HepG2 (cell line): Measurements from ENCODE around the gene BTF3L4. TPM values are rescaled to one million over a fixed set of nuclear protein-coding genes. Genes with fewer than 3 reads are reported as not detected.

Source experiments
- ATAC-seq: fragments of 200-7000 bp; cut with Tn5 transposase; 3 replicates; pipeline ENCODE4 v1.9.1; 2020; ENCODE audit warnings: mild to moderate bottlenecking, moderate library complexity
- BruUV-seq: library from RNA; stranded (reverse); fragments of 400-500 nt; replicated peaks from 2 replicates; lab custom pipeline; 2021; lab: Mats Ljungman, UMichigan
- CTCF ChIA-PET: fragments of 300-600 bp; formaldehyde crosslinking; extraction: SDS; loops from one replicate; lab custom pipeline; 2021; ENCODE audit warnings: low total read pairs, inconsistent platforms, low intra/inter-chr PET ratio; lab: Yijun Ruan, JAX
- POLR2A ChIA-PET: fragments of 350-600 bp; sonication (Branson Sonifier 250); formaldehyde crosslinking; loops from one replicate; lab custom pipeline; 2020; ENCODE audit warnings: antibody characterized with exemption, inconsistent platforms; lab: Yijun Ruan, JAX
- DNase-seq: peaks from one replicate; pipeline ENCODE4 v3.0.0-alpha.2; 2015; ENCODE audit warnings: low spot score
- FAIRE-seq: peaks from 3 replicates; lab custom pipeline; 2011; peaks lifted over from hg19 to GRCh38; lab: Jason Lieb, UNC
- H2AFZ ChIP-seq: one replicate; pipeline ENCODE4 v1.6.1; 2011; ENCODE audit warnings: low read length, inconsistent platforms
- H3K27ac ChIP-seq: fragments of 300-600 bp; 3 replicates; pipeline ENCODE4 v1.8.0; 2011; ENCODE audit warnings: mixed run types, mild to moderate bottlenecking, mixed read lengths, low read length, inconsistent platforms; ENCODE audit not compliant: insufficient read depth; ENCODE audit errors: extremely low read length
- H3K27me3 ChIP-seq, 2 experiments: fragments of 200-600 bp in 1 of 2; 2 replicates in 1 of 2; 3 replicates in 1 of 2; pipeline versions ENCODE4 v1.6.0 to v1.8.0; 2011; ENCODE audit warnings: low read length in 2 of 2, mild to moderate bottlenecking in 2 of 2, moderate library complexity in 2 of 2, inconsistent platforms in 1 of 2; ENCODE audit not compliant: insufficient read depth in 2 of 2, control insufficient read depth in 1 of 2
- H3K36me3 ChIP-seq, 2 experiments: fragments of 200-600 bp in 1 of 2; replicated peaks in 1 of 2; 2 replicates in 1 of 2; 3 replicates in 1 of 2; pipeline versions ENCODE4 v1.5.1 to v1.8.0; 2011; ENCODE audit warnings: low read length in 2 of 2, inconsistent platforms in 1 of 2; ENCODE audit not compliant: insufficient read depth in 2 of 2, control insufficient read depth in 1 of 2
- H3K4me1 ChIP-seq: 2 replicates; pipeline ENCODE4 v1.5.1; 2012; ENCODE audit warnings: low read length, inconsistent platforms; ENCODE audit not compliant: insufficient read depth
- H3K4me2 ChIP-seq: 2 replicates; pipeline ENCODE4 v1.6.0; 2011; ENCODE audit warnings: low read depth, low read length, inconsistent platforms
- H3K4me3 ChIP-seq, 3 experiments: fragments of 200-600 bp in 1 of 3; sonication (generic), shearing (Covaris generic) in 1 of 3; replicated peaks in 1 of 3; 2 replicates each; pipeline ENCODE4 v1.5.1; 2011 to 2016; ENCODE audit warnings: low read length in 3 of 3, inconsistent platforms in 2 of 3, low read depth in 2 of 3, mild to moderate bottlenecking in 2 of 3, control low read depth in 1 of 3, mixed read lengths in 1 of 3; ENCODE audit not compliant: insufficient read depth in 1 of 3
- H3K79me2 ChIP-seq: one replicate; pipeline ENCODE4 v1.6.1; 2011; ENCODE audit warnings: low read length, inconsistent platforms; ENCODE audit not compliant: insufficient read depth
- H3K9ac ChIP-seq: 2 replicates; pipeline ENCODE4 v1.6.0; 2011; ENCODE audit warnings: mild to moderate bottlenecking, low read depth, low read length, inconsistent platforms; ENCODE audit not compliant: insufficient read depth
- H3K9me3 ChIP-seq: 2 replicates; pipeline ENCODE4 v1.5.1; 2012; ENCODE audit warnings: mild to moderate bottlenecking, low read length
- H4K20me1 ChIP-seq: 2 replicates; pipeline ENCODE4 v1.6.0; 2011; ENCODE audit warnings: inconsistent platforms, mild to moderate bottlenecking, low read length, moderate library complexity; ENCODE audit not compliant: insufficient read depth
- ATF6 ChIP-seq: sonication (generic); formaldehyde crosslinking; conservative IDR thresholded peaks from 2 replicates; pipeline ENCODE4 v1.4.0; 2020; ENCODE audit warnings: missing genetic modification reagents
- BRF2 ChIP-seq: sonication (generic); formaldehyde crosslinking; IDR thresholded peaks from 2 replicates; pipeline ENCODE4 v1.8.1; 2022; ENCODE audit warnings: mild to moderate bottlenecking, missing genetic modification reagents
- CHD2 ChIP-seq: IDR thresholded peaks from 2 replicates; pipeline ENCODE4 v1.6.1; 2011; ENCODE audit warnings: low read depth, low read length, improper control_type of control experiment
- DMAP1 ChIP-seq: IDR thresholded peaks from 2 replicates; pipeline ENCODE4 v1.6.1; 2016
- ERF ChIP-seq: IDR thresholded peaks from 2 replicates; pipeline ENCODE4 v1.6.1; 2018; ENCODE audit warnings: missing biosample characterization, missing genetic modification reagents
- HBP1 ChIP-seq: IDR thresholded peaks from 2 replicates; pipeline ENCODE4 v1.6.1; 2016; ENCODE audit warnings: low read depth, control low read depth
- KLF6 ChIP-seq: IDR thresholded peaks from 2 replicates; pipeline ENCODE4 v1.8.0; 2016; ENCODE audit warnings: missing biosample characterization, missing genetic modification reagents
- MATR3 ChIP-seq: sonication (generic); formaldehyde crosslinking; IDR thresholded peaks from 2 replicates; pipeline ENCODE4 v1.4.0; 2020; ENCODE audit warnings: missing genetic modification reagents
- NFE2L1 ChIP-seq: sonication (generic); formaldehyde crosslinking; IDR thresholded peaks from 2 replicates; pipeline ENCODE4 v1.4.0; 2020; ENCODE audit warnings: missing genetic modification reagents, mild to moderate bottlenecking, borderline replicate concordance
- RARA ChIP-seq: IDR thresholded peaks from 2 replicates; pipeline ENCODE4 v1.6.1; 2016; ENCODE audit warnings: missing genetic modification reagents, missing compliant biosample characterization
- RXRA ChIP-seq: sonication (generic); formaldehyde crosslinking; IDR thresholded peaks from 2 replicates; pipeline ENCODE4 v1.5.1; 2020; ENCODE audit warnings: missing genetic modification reagents
- SMARCE1 ChIP-seq: fragments of 450-650 bp; IDR thresholded peaks from 2 replicates; pipeline ENCODE4 v1.6.1; 2017; ENCODE audit warnings: borderline replicate concordance
- ZNF224 ChIP-seq: sonication (generic); formaldehyde crosslinking; IDR thresholded peaks from 2 replicates; pipeline ENCODE4 v1.5.0; 2020; ENCODE audit warnings: mild to moderate bottlenecking, missing genetic modification reagents
- ZNF225 ChIP-seq: sonication (generic); formaldehyde crosslinking; IDR thresholded peaks from 2 replicates; pipeline ENCODE4 v1.4.0; 2020; ENCODE audit warnings: mild to moderate bottlenecking, missing genetic modification reagents
- ZNF335 ChIP-seq: sonication (generic); formaldehyde crosslinking; IDR thresholded peaks from 2 replicates; pipeline ENCODE4 v1.4.0; 2020; ENCODE audit warnings: missing genetic modification reagents
- ZNF431 ChIP-seq: sonication (generic); formaldehyde crosslinking; IDR thresholded peaks from 2 replicates; pipeline ENCODE4 v1.9.0; 2022; ENCODE audit warnings: missing genetic modification reagents, low read depth, mild to moderate bottlenecking, borderline replicate concordance
- ZNF451 ChIP-seq: sonication (generic); formaldehyde crosslinking; IDR thresholded peaks from 2 replicates; pipeline ENCODE4 v1.5.0; 2020; ENCODE audit warnings: mild to moderate bottlenecking, missing genetic modification reagents
- ZNF460 ChIP-seq: sonication (generic); formaldehyde crosslinking; IDR thresholded peaks from 2 replicates; pipeline ENCODE4 v1.5.1; 2020; ENCODE audit warnings: missing genetic modification reagents, mild to moderate bottlenecking, borderline replicate concordance
- ZNF547 ChIP-seq: sonication (generic); formaldehyde crosslinking; IDR thresholded peaks from 2 replicates; pipeline ENCODE4 v1.5.1; 2020; ENCODE audit warnings: mild to moderate bottlenecking, missing genetic modification reagents
- ZNF629 ChIP-seq: sonication (generic); formaldehyde crosslinking; conservative IDR thresholded peaks from 2 replicates; pipeline ENCODE4 v1.5.0; 2020; ENCODE audit warnings: missing genetic modification reagents
- ZNF749 ChIP-seq: sonication (generic); formaldehyde crosslinking; IDR thresholded peaks from 2 replicates; pipeline ENCODE4 v1.8.0; 2022; ENCODE audit warnings: mild to moderate bottlenecking, missing genetic modification reagents, moderate library complexity, borderline replicate concordance
- WGBS: methylation state at CpG from one replicate; pipeline ENCODE4 v1.1.6; 2017; ENCODE audit warnings: low lambda C conversion rate; 5-methylcytosine and 5-hydroxymethylcytosine counted together
- in situ Hi-C: cut with HindIII; loops from 2 replicates; pipeline ENCODE4 v1.10.0; 2017; ENCODE audit warnings: low pct_unique_long_range_greater_than_20kb; ENCODE audit not compliant: extremely low pct_ligation_motif_present
- intact Hi-C: fragments of 100-400 bp; cut with micrococcal nuclease; formaldehyde crosslinking; loops from one replicate; pipeline ENCODE4 v1.10.0; 2022; ENCODE audit not compliant: unreplicated experiment
- polyA plus RNA-seq, 8 experiments: library from polyadenylated mRNA; depleted of rRNA in 3 of 8; stranded (reverse) in 7 of 8; unstranded in 1 of 8; fragments of >200 nt; fragmentation: Illumina TruSeq in 4 of 8; extraction: Trizol in 4 of 8; gene quantifications; 2 replicates each; pipeline versions ENCODE4 v1.2.1 to v1.2.3, GENCODE V29; 2011 to 2016; ENCODE audit warnings: low read depth in 4 of 8, missing spikeins in 1 of 8, mixed read lengths in 1 of 8; ENCODE audit not compliant: insufficient read depth in 1 of 8
- total RNA-seq, 5 experiments: library from RNA; depleted of rRNA; stranded (reverse); fragments of >200 nt; fragmentation: Illumina TruSeq; extraction: Trizol; gene quantifications; 2 replicates each; pipeline ENCODE4 v1.2.3, GENCODE V29; 2016; ENCODE audit warnings: low read depth in 1 of 5

Gene BTF3L4
- total and polyA plus RNA-seq, 2 of the 13 experiments (the other 11 are each of a cell fraction or from before 2014, with no cell fraction given), result 59.0 to 74.3 TPM

- Histone ChIP-seq H3K27me3 (no peaks in the 10 kb centered on the region; a peak in 1 of 5 replicates), H3K79me2 (peaks cover 3% of the 10 kb centered on the region), H3K4me3 (no peak overlapping the region), H3K9ac (no peak overlapping the region), H3K4me2 (peak overlapping the region; percentile 40), H4K20me1 (no peaks in the 10 kb centered on the region), H3K27ac (peak overlapping the region; percentile 56), H3K36me3 (peaks cover 5 to 20% of the 10 kb centered on the region in 2 experiments; a peak in 4 of 5 replicates), H2AFZ (no peak overlapping the region), H3K4me1 (peaks cover 45% of the 10 kb centered on the region), H3K9me3 (no peaks in the 10 kb centered on the region)
- POLR2A ChIA-PET, result interaction anchor here (1.0 to 2.8 kb wide), 6 partner anchors 9 to 42 kb away, joined by 3 to 22 read pairs (median 4); partner anchors contain the start of gene TXNDC12
- BruUV-seq, result no TSS peak
- in situ Hi-C loops (no loop called here), intact Hi-C loops (no loop called here)
- CTCF ChIA-PET, result no interaction called here
- no peak for FAIRE-seq
- no peak for DNase-seq
- 59% methylated on average over 1 of the region's 1 CpG for WGBS
- ATAC-seq, result peak; percentile 8
- no peak for TF ChIP-seq NFE2L1 (CRISPR knock-in tag)
- TF ChIP-seq RARA (CRISPR knock-in tag), result no peak
- TF ChIP-seq BRF2, result no peak
- TF ChIP-seq ERF (CRISPR knock-in tag), result no peak
- TF ChIP-seq ZNF749 (CRISPR knock-in tag), result no peak
- TF ChIP-seq ZNF224 (CRISPR knock-in tag), result 0 out of 2 replicates have a peak, but pooled peaks have one; percentile 3
- 0 out of 2 replicates have a peak, but pooled peaks have one; percentile 4 for TF ChIP-seq ZNF335 (CRISPR knock-in tag)
- TF ChIP-seq DMAP1 (CRISPR knock-in tag), result 0 out of 2 replicates have a peak, but pooled peaks have one; percentile 3
- TF ChIP-seq ZNF225 (CRISPR knock-in tag), result no peak
- TF ChIP-seq KLF6 (CRISPR knock-in tag), result 0 out of 2 replicates have a peak, but pooled peaks have one; percentile 16
- TF ChIP-seq ZNF451 (CRISPR knock-in tag), result no peak
- peak; percentile 18; the same call in 1 of the 2 replicates for TF ChIP-seq HBP1 (CRISPR knock-in tag)
- TF ChIP-seq RXRA (CRISPR knock-in tag), result no peak
- TF ChIP-seq ZNF547 (CRISPR knock-in tag), result no peak
- no peak for TF ChIP-seq MATR3
- TF ChIP-seq ZNF460, result peak; percentile 24; the same call in 1 of the 2 replicates
- no peak for TF ChIP-seq SMARCE1
- TF ChIP-seq CHD2, result no peak
- no peak for TF ChIP-seq ATF6 (CRISPR knock-in tag)
- no peak for TF ChIP-seq ZNF629
- no peak for TF ChIP-seq ZNF431 (CRISPR knock-in tag)
These were observed 18.2 kb upstream of the BTF3L4 start for GRCh38 chr1:52037909-52038308.
